GM19240 (cell line): Measurements from ENCODE around the gene OR2V1.
"Not testable (repeated sequence)": the region's sequence is repeated elsewhere in the genome, so short reads cannot be mapped to it uniquely, and the experiment has no call there.

Experiments
- DNase-seq: peaks from one replicate; pipeline ENCODE4 v3.0.0; 2011; ENCODE audit warnings: low spot score; ENCODE audit not compliant: insufficient read length

The OR2V1 gene

GRCh38 chr5:181104606-181105390, 26.2 kb downstream of the OR2V1 start:
- DNase-seq = not testable (repeated sequence)

DNA sequence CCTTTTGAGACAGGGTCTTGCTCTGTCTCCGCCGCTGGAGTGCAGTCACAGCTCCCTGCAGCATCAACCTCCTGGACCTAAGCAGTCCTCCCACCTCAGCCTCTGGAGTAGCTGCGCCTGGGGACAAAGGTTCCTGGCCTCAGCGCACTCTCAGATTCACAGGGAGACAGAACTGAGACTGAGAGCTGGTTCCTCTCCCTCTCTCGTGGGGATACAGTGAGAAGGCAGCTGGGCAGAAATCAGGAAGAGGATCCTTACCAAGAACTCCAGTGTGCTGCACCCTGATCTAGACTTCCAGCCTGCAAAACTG, 26.8 kb downstream of the OR2V1 start:
- not testable (repeated sequence) for DNase-seq

- DNase-seq = not testable (repeated sequence)
Observed at GRCh38 chr5:181101930-181102674, 28.9 kb downstream of the OR2V1 start.

DNA sequence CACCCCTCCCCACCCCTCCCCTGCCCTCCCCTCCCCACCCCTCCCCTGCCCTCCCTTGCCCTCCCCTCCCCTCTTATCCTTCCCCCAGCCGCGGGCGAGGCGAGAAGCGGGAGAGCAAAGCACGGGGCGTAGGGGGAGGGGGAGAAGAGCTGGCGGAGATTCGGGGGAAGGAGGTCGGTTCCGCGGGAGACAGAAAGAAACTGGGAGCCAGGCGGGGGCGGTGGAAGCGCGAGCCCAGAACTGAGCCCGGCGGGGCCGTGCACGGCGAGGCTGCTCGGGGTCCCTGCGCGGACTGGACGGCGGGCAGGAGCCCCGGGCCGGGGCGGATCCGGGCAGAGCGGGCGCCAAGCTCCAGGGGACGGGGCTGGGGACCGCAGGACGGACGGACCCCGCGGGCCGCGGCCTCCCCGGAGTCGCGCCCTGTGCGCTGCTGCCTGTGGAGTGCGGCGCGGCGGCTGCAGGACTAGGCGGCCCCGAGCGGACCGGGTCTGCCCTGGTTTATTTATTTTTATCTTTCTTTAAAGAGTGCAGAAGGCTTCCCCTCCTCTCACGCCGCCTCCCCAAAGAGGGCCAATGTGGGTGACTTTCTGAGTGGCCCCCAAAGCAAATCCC, 29.8 kb downstream of the OR2V1 start:
- DNase-seq = not testable (repeated sequence)

GRCh38 chr5:181100121-181100875, 30.7 kb downstream of the OR2V1 start:
- DNase-seq = no peak

- no peak for DNase-seq
Observed at GRCh38 chr5:181099602-181100086, 31.3 kb downstream of the OR2V1 start.

- DNase-seq = no peak
Observed at GRCh38 chr5:181098762-181099601, 32.0 kb downstream of the OR2V1 start.

- not testable (repeated sequence) for DNase-seq
Observed at GRCh38 chr5:181097759-181098491, 33.0 kb downstream of the OR2V1 start.

DNA sequence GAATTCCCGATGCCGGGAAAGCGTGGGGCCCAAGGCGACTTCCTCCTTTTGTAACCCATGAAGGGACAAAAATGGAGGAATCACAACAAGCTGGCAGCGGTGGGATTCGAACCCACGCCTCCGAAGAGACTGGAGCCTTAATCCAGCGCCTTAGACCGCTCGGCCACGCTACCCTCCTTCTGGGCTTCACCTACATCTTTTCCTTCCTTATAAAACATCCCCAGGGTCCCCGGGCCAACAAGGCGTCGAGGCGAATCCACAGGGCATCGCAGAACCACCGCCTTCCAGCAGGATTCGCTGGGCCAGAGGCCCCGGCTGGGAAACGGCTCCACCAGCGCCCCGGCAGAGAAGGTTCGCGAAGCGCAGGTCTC, 33.6 kb downstream of the OR2V1 start:
- DNase-seq = not testable (repeated sequence)

- DNase-seq = not testable (repeated sequence)
Observed at GRCh38 chr5:181096721-181097382, 34.1 kb downstream of the OR2V1 start.

DNA sequence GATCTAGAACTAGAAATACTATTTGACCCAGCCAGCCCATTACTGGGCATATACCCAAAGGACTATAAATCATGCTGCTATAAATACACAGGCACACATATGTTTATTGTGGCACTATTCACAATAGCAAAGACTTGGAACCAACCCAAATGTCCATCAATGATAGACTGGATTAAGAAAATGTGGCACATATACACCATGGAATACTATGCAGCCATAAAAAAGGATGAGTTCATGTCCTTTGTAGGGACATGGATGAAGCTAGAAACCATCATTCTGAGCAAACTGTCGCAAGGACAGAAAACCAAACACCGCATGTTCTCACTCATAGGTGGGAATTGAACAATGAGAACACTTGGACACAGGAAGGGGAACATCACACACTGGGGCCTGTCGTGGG, 35.8 kb downstream of the OR2V1 start:
- DNase-seq = not testable (repeated sequence)

- DNase-seq = no peak
Observed at GRCh38 chr5:181092428-181092827, 38.5 kb downstream of the OR2V1 start.

DNA sequence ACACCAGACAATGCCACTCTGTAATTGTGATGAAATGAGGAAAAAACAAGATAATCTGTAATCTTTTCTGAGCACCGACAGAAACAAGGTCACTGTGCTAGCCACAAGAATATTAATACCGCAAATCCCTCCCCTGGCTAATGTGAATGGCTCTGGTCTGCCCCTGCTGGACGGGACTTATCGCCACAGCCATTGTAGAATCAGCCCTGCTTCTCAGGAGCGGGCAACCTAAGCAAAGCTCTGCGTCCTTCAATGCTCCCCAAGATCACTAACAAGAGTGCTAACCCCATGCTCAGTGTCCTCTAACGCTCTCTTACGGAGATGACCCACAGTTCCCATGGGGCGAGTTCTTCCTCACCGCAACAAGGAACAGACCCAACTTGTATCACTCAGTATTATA, 42.7 kb downstream of the OR2V1 start:
- no peak for DNase-seq

- no peak for DNase-seq
Observed at GRCh38 chr5:181087309-181087708, 43.7 kb downstream of the OR2V1 start.

GRCh38 chr5:181086884-181087205, 44.1 kb downstream of the OR2V1 start:
- DNase-seq = no peak

GRCh38 chr5:181086026-181086883, 44.7 kb downstream of the OR2V1 start:
- no peak for DNase-seq

GRCh38 chr5:181084621-181085195, 46.3 kb downstream of the OR2V1 start:
- DNase-seq = no peak

DNA sequence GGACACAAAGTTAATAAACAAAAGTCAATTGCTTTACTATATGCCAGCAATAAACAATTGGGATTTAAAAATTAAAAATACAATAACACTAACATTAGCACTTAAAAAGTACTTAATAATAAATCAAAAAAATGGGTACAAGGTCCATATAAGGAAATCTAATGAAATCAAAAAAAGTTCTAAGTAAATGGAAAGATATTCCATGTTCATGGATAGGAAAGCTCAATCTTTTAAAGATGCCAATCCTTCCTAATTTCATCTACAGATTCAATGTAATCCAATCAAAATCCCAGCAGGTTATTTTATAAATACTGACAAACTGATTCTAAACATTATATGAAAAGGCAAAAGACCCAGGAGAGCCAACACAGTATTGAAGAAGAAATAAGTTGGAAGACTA, 49.0 kb downstream of the OR2V1 start:
- no peak for DNase-seq
